GM18907 (cell line): ENCODE data around the gene CDH24.

Experiments
- ATAC-seq: cut with Tn5 transposase; IDR thresholded peaks from one replicate; pipeline ENCODE4 v1.9.1; 2021; ENCODE audit warnings: mild to moderate bottlenecking, moderate library complexity; ENCODE audit not compliant: unreplicated experiment

The CDH24 gene

DNA sequence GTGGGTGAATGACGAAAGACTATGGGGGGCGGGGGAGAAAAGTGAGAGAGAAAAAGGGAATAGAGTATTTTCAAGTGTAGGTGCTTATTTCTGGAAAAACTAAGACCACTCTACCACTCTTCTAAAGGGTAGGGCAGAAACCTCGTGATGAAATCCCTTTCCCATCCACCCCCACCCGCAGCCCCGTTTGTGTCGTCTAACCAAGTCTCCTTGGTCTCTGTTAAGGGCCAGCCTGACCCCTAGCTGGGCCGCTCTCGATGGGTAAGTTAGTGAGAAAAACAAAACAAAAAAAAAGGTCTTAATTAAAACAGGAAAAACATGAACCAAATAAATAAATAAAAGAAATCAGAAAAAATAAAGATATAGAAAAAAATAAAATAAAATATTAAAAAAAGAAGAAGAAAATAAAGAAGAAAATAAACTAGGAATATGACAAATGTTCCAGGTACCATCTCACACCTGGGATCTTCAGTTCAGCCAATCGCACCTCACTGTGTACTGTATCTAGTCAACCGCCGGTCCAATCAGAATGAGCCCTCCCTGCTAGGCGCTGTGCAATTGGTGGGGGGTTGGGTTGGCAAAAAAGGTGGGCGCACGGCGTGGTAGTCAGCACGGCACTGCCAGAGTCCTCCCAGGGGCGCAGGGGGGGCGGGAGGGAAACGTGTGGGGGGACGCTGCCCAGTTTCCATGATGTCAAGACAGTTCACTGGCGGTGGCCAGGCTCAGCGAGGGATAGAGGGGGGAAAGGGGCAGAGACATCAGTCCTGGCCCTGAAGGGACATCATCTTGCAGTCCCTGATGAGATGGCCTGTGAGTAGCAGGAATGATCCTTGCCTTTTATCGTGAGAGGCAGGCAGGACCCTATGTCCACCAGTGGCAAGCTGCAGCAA, 9.8 kb upstream of the CDH24 start:
- ATAC-seq, result no peak

DNA sequence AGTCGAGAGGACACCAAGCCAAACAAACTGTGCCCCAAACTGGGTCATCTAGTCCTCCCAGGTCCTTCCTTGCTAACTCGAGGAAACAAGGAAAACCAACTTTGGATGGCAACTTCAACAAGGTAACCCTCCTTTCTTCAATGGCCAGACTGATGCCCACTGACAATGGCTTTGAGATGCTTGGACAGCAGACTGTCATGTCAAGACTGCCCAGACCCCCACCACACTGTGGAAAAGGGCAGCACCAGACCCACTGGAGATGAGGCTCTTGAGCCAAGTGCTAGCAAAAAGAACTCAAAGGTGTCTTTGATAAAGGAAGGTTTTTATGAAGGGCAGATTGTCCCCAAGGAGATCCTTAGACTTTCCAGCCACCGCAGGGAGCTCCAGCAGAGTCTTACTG, 9.0 kb upstream of the CDH24 start:
- ATAC-seq, result no peak

DNA sequence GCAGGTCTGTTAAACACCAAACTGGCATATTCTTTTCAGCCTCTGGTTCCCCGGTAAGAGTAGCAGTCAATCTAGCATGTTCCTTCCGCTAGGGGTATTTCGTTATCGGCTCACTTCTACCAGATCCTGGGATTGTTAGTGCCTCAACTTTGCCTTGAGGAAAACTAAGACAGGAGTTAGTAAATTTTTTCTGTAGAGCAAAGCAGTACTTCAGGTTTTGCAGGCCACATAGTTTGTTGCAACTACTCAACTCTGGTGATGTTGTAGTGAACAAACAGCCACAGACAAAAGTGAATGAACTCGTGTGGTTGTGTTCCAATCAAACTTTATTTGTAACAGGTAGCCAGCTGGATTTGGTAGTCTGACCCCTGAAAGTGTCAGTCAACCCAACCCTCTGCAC, 6.3 kb upstream of the CDH24 start:
- no peak for ATAC-seq

DNA sequence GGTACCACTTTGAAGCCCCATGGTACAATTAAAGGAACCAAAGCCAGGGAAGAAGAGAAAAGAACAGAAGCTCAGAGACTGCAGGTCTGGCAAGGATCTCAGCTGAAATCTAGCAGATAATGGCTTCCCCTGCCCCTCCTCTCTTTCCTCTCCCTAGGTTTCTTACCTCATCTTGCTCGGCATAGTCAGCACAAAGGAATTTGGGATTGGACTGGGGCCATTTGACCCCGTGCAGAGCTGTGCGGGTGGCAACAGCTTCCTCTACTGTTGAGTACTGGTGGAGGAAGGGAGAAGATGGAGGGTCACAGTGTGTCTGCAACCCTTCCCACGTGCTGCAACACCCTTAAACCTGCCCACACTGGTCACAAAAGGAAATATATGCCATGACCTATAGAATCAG, 4.7 kb upstream of the CDH24 start:
- no peak for ATAC-seq

DNA sequence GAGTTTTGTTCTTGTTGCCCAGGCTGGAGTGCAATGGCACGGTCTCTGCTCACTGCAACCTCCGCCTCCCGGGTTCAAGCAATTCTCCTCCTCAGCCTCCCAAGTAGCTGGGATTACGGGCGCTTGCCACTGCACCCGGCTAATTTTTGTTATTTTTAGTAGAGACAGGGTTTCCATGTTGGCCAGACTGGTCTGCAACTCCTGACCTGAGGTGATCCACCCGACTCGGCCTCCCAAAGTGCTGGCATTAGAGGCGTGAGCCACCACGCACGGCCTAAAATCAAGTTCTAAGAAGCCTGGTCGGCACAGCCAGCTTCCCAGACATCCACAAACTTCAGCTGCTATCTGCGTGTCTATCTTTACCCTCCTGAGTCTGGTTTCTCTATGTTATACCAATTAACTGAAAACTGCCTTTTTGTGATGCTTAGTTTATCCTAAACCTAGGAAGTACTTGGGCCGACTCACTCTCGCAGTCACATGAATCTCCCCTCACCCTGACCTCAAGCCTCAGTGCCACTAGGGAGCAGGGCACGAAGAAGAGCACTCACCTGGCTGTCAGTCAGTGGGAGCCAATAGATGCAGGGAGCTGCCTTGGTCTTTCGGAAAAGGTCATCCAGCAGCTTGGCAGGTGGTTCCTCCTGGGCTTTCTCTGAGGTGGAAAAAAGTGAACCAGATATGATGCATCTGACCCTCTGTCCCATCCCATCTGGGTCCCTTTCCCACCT, 3.4 kb upstream of the CDH24 start:
- no peak for ATAC-seq

DNA sequence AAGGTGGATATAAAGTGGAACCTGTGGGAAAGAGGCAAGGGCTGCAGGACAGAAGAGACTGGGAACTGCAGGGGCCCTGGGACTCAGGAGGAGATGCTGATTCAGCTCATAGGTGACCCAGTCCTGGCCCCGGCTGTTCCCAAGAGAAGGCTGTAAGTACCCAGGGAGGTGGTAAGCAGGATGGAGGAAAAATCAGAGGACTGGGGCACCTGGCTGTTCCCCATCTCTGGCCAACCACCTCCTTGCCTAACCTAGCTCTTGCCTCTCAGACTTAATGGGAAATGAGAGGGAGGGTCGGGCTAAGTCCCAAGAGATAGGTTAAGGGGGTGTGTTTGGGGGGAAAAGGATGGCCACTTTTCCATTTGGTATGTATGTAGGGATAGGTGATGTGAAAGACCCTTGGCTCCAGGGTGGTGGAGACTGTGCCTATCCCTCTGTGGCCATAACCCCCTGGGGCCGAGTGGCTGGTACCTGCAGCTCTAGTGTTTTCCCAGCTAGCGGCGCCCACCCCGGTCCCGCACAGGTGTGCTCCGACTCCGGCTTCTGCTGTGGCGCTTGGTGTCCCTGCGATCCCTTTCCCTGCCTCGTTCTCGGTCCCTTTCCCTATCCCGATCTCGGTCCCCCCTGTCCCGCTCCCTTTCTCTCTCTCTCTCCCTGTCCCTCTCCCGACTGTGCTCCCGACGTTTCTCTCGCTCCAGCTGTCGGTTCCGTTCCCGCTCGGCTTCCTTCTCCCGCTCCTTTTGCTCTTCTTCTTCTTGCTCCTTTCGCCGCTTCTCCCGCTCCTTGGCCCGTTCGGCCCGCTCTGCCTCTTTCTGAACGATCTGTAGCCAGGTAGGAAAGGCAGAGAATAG, 1.6 kb upstream of the CDH24 start:
- ATAC-seq, result no peak

DNA sequence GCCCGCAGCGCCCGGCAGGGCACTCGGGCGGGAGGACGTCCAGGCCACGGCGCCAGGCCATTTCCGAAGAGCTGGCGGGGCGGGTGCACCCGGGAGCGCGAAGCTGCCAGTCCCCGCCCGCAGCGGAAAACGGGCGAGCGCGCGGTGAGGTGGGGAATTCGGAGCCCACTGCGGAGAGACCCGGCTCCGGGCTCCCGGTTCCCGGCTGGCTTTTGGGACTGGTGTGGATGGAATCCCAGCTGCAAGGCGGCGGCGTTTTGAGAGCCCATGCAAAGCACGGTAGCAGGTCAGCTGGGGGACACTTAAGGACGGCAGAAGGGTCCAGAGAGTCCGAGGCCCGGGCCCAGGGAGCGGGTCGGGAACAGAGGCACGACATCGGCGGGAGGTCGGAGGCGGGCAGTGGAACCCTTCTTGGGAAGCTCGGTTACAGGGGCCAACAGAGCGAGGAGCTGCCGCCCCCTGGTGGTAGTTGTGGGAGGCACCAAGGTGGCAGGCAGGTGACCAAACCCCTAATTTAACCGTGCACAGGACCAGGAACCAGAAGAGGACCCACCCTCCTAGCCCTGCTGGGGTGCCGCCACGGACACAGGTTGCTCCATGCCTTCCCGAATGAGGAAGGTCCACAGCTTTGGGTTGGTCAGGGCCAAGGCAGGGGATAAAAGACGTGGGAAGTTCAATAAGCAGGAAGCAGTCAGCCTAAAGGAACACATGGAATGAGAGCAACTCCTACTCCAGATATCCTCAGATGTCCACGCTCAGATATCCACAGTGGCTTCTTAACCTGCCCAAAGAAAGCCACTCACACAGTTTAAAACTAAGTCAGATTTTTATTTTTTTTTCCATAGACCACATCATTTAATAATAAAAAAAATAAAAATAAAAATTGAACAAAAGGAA, 685 bp upstream of the CDH24 start:
- ATAC-seq, result peak; percentile 69

DNA sequence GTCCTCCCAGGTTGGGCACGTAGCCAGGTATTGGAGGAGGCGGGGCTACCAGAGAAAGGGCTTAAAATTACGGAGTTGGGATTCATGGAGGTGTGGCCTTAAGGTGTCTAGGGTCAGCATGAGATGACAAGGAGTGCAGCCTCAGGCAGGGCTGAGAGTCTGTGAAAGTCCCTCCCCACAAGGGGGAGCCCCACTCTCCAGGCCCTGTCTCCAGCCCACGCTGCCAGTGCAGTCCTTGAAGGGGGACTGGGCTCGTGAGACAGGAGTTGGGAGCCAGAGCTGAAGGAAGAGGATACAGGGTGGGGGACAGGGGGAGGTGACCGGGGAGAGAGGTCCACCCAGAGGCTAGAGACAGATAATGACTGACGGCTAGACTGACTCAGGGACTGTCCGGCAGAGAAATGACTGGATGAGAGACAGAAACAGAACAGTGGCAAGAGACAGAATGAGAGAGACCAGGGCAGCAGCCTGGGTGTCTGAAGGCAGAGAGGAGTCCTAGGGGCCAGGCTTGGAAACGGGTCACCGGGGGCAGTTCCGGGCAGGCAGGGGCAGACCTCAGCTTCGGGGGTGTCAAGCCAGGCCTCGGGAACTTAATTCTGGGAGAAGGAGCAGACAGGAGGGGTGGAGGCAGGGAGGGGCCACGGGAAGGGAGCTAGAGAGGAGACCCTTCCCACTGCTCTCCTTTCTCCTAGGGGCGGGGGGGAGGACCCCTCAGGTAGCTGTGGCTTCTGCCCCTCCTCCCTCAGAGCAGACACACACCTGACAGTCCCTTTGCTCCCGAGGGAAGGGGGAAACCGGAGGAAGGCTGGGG, 970 bp downstream of the CDH24 start:
- peak; percentile 54 for ATAC-seq

DNA sequence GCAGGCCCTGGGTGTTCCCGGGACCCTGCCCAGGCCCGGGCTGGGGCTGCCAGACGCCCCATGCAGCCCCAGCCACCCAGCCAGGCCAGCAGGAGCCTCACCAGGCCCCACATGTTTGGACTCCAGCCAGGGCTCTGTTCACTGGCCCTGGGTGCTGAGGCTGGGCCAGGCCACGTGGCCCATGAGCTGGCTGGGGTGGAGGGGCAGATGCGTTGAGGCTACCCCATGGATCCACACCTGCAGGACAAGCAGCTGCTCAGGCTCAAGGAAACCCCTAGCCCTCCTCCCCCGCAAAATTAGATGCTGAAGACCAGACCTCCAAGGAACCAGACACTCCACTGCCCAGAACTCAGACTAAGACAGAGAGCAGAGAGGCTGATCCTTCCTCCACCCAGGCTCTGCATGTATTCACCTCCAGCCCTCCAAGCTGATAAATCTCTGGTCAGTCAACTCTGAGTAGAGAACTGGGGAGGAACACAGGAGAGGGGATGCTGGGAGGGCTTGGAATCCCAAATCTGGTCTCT, 1.6 kb downstream of the CDH24 start:
- ATAC-seq, result no peak

DNA sequence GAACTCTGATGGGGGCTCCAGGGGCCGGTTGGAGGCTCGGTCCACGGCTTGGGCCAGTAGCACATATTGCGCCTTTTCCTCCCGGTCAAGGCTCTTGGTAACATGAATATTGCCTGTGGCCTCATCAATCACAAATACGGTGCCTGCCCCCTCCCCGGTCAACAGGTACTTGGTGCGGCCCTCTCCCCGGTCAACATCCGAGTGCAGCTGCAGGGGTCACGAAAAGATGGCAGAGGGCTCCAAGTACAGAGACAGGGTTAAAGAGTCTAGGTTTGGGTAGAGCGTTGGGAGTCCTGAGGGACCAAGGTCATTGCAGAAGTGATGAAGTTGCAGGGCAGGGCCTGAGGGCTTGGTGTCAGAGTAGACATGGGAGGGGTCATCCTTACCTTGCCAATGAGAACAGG, 2.2 kb downstream of the CDH24 start:
- ATAC-seq, result no peak

DNA sequence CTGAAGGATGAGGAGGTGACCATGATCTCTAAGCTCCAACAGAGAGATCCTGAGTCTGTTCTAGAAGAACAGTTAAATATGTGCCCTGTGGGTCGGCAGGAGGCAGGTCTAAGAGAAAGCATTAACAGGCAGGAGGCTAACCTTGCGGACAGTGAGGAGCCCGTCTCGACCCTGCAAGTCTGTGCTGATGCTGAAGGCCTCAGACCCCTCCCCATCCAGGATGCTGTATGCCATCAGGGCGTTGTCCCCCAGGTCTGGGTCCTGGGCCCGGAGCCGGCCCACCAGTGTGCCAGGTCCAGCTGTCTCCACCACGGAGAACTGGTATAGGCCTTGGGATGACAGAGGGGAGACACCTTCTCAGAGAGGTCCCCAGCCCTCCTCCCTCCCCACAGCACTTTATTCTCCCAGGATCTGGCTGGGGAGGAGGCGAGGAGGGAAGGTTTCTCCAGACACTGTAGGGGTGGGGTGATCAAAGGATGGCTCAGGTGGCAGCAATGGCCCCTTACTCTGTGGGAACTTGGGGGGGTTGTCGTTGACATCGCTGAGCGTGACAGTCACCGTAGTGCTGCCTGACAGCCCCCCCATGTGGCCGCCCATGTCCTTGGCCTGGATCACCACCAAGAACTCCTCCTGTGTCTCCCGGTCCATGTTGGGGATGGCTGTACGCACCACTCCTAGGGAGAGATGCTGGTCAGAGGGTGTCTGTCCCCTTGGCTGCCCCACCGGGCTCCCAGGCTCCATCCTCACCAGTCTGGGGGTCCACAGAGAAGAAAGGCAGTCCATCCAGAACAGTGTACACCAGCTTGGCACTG, 3.1 kb downstream of the CDH24 start:
- no peak for ATAC-seq

DNA sequence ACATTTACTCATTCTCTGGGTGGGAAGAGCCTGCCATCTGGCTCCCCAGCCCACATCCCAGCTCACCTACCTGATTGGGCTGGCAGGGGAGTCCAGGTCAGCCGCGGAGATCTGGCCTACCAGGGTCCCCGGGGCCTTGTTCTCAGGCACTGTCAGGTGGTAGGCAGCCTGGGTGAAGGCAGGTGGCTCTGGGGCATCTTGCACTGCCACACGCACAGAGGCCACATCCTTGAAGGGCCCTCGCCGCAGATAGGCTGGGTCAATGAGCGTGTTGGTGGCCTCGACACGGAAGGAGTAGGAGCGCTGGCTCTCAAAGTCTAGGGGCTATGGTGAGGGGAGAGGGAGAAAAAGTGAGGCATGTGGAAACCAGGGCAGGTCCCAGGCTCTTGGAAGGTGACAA, 3.9 kb downstream of the CDH24 start:
- no peak for ATAC-seq

DNA sequence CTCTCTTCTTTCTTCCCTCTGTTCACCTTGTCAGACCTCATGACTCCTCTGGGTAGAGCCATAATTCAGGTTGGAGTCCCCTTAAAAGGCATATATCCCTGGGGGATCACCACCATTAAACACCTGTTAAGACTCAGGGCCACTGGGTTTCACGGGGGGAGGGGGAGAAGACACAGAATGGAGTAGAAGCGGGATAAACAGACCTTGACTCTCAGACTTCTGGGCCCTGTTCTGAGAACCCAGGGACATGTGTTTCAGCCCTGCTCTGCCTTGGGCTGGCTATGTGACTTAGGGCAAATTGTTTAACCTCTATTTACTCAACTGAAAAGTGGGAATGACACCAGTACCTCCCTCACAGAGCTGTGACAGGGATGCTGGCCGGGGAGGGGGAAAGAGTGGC, 4.6 kb downstream of the CDH24 start:
- no peak for ATAC-seq

DNA sequence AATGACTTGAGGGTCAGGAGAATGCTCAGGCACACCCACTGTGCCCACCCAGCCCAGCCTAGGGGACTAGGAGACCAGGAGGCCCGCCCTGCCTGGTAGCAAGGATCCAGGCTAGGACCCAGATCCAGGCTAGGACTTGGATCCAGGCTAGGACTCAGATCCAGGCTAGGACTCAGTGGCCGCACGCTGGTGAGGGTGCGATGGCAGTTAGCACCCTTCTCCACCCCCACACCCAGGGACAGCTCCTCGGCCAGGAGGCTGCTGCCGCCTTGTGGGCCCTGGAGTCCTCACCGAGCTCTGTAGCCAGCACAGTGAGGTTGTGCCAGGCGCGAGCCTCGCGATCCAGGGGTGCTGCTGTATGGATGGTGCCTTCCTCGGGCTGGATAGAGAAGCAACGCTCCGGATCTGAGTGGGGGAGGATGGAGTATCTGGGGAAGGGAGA, 5.1 kb downstream of the CDH24 start:
- ATAC-seq, result no peak

DNA sequence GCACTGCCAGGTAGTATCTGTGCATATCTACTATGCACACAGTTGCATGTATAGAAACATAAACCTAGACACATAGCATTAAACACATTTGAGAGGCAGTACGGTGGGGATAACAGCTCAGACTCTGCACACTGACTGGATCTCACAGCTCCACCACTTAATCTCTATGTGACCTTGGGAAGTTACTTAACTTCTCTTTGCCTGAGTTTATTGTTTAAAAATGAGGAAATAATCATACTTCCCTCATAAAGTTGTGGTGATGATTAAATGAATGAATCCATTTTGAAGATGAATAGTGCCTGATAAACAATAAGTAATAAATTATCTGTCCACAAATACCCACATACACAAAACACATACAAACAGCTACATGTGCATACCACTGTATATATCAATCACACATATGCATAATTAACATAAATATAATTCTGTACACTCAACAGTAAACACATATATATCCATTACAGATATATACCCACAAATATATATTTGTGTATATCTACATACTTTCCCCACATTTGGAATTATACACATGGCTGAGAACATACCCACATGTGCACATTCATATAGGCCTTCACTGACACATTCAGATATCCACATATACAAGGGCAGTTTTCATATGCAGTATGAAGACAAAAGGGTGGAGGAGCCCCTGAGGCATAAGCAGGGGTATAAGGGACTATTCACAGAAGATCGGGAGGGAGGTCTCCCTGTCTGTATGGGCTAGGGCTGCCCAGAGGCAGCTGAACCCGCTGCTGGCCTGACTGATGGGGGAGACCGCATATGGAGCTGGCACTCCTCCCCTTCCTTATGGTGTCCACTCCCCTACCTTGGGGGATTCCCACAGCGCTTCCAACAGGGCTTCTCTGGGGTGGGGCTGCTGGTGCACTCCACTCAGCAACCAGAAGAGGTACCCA, 5.9 kb downstream of the CDH24 start:
- ATAC-seq, result no peak

DNA sequence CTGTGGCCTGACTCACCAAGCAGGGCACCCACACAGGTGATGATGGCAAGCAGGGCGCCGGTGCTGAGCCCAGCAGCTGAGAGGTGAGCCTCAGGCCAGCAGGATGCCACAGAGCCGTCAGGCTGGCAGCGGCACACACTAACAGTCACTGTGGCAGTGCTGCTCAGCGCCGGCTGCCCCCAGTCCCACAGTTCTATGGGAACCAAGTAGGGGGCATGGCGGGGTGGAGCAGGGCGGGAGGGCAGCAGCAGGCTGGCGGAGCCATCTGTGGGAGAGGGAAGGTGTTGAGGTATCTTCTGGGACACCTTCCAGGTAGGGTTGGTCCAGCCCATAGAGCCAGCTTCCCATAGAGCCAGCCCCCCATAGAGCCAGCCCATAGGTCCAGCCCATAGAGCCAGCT, 8.3 kb downstream of the CDH24 start:
- ATAC-seq, result no peak
